B cell (primary cell): ENCODE results near the gene CCDC63. TPM values are rescaled to one million over a fixed set of nuclear protein-coding genes. Genes with fewer than 3 reads are reported as not detected.

Experiments
- ATAC-seq: fragments of 200-7000 bp; cut with Tn5 transposase; one replicate; pipeline ENCODE4 v1.10.0; 2021; ENCODE audit warnings: low read depth, mild to moderate bottlenecking, moderate number of reproducible peaks, moderate library complexity
- CTCF ChIA-PET: fragments of 350-600 bp; sonication (Branson Sonifier 250); formaldehyde crosslinking; loops from one replicate; lab custom pipeline; 2021; ENCODE audit warnings: antibody characterized with exemption, inconsistent platforms; lab: Charles Lee
- POLR2A ChIA-PET: fragments of 350-600 bp; sonication (Branson Sonifier 250); formaldehyde crosslinking; loops from one replicate; lab custom pipeline; 2021; ENCODE audit warnings: antibody characterized with exemption; lab: Charles Lee
- DNase-seq: peaks from one replicate; pipeline ENCODE4 v3.0.0; 2013
- H2AFZ ChIP-seq: 2 replicates; pipeline ENCODE4 v1.6.1; 2012; ENCODE audit warnings: mild to moderate bottlenecking, low read depth, low read length; ENCODE audit not compliant: insufficient read depth, poor library complexity, severe bottlenecking
- H3K27ac ChIP-seq, 2 donors: 1 replicate in 1 of 2; 2 replicates in 1 of 2; pipeline ENCODE4 v1.5.1; 2012 to 2013; ENCODE audit warnings: low read length in 2 of 2, mild to moderate bottlenecking in 2 of 2, moderate library complexity in 1 of 2
- H3K27me3 ChIP-seq, 4 experiments: fragments of 200-600 bp in 1 of 4; sonication (generic) in 1 of 4; replicated peaks in 1 of 4; 1 replicate in 2 of 4; 2 replicates in 2 of 4; pipeline versions ENCODE4 v1.6.1 to v1.7.0; 2013 to 2016; ENCODE audit warnings: low read length in 3 of 4, mild to moderate bottlenecking in 2 of 4, mixed read lengths in 1 of 4, moderate library complexity in 1 of 4; ENCODE audit not compliant: insufficient read depth in 4 of 4, control insufficient read depth in 3 of 4; ENCODE audit errors: control extremely low read depth in 1 of 4
- H3K36me3 ChIP-seq, 2 experiments: replicated peaks in 1 of 2; 1 replicate in 1 of 2; 2 replicates in 1 of 2; pipeline versions ENCODE4 v1.6.1 to v1.7.1; 2013; ENCODE audit warnings: low read length in 1 of 2; ENCODE audit not compliant: insufficient read depth in 2 of 2, control insufficient read depth in 1 of 2; ENCODE audit errors: control extremely low read depth in 1 of 2, extremely low read depth in 1 of 2
- H3K4me1 ChIP-seq, 2 donors: fragments of 200-600 bp in 1 of 2; sonication (generic) in 1 of 2; 1 replicate in 1 of 2; 2 replicates in 1 of 2; pipeline versions ENCODE4 v1.5.1 to v1.6.1; 2013 to 2017; ENCODE audit warnings: low read length in 2 of 2; ENCODE audit not compliant: control insufficient read depth in 2 of 2, insufficient read depth in 2 of 2
- H3K4me2 ChIP-seq: replicated peaks from 2 replicates; pipeline ENCODE3; 2012; ENCODE audit warnings: mild to moderate bottlenecking, low read depth, low read length; ENCODE audit not compliant: poor library complexity, severe bottlenecking
- H3K4me3 ChIP-seq, 5 experiments: fragments of 200-600 bp in 1 of 5; sonication (generic) in 1 of 5; 1 replicate in 3 of 5; 2 replicates in 2 of 5; pipeline versions ENCODE4 v1.5.1 to v1.7.0; 2011 to 2016; ENCODE audit warnings: low read length in 4 of 5, mild to moderate bottlenecking in 4 of 5, low read depth in 2 of 5, control low read depth in 1 of 5, moderate library complexity in 1 of 5; ENCODE audit not compliant: insufficient read depth in 1 of 5; ENCODE audit errors: control extremely low read depth in 1 of 5, extremely low read depth in 1 of 5
- H3K79me2 ChIP-seq: fragments of 200-600 bp; sonication (generic); one replicate; pipeline ENCODE4 v1.6.0; 2016; ENCODE audit warnings: low read length; ENCODE audit not compliant: control insufficient read depth, insufficient read depth
- H3K9ac ChIP-seq: fragments of 200-600 bp; sonication (generic); 2 replicates; pipeline ENCODE4 v1.6.1; 2017; ENCODE audit warnings: mild to moderate bottlenecking, low read length, moderate library complexity
- H3K9me3 ChIP-seq, 3 donors: one replicate each; pipeline versions ENCODE4 v1.6.1 to v1.7.1; 2013; ENCODE audit warnings: low read length in 2 of 3; ENCODE audit not compliant: control insufficient read depth in 2 of 3, insufficient read depth in 1 of 3; ENCODE audit errors: control extremely low read depth in 1 of 3
- H4K20me1 ChIP-seq: 2 replicates; pipeline ENCODE4 v1.6.0; 2012; ENCODE audit warnings: mild to moderate bottlenecking, low read length; ENCODE audit not compliant: insufficient read depth, control insufficient read depth, poor library complexity, severe bottlenecking
- H3K27ac Mint-ChIP-seq: one replicate; pipeline ENCODE4 v1.8.0; 2021; ENCODE audit warnings: mixed read lengths
- H3K27me3 Mint-ChIP-seq: one replicate; pipeline ENCODE4 v1.8.0; 2021; ENCODE audit warnings: mixed read lengths
- H3K4me1 Mint-ChIP-seq: one replicate; pipeline ENCODE4 v1.8.0; 2021; ENCODE audit warnings: mixed read lengths
- H3K4me3 Mint-ChIP-seq: one replicate; pipeline ENCODE4 v1.8.0; 2021; ENCODE audit warnings: mixed read lengths
- H3K9me3 Mint-ChIP-seq: one replicate; pipeline ENCODE4 v1.8.0; 2022; ENCODE audit warnings: mixed read lengths; ENCODE audit not compliant: insufficient read depth
- CTCF ChIP-seq: fragments of 200-600 bp; IDR thresholded peaks from one replicate; pipeline ENCODE4 v1.8.0; 2022; ENCODE audit warnings: antibody characterized with exemption, mild to moderate bottlenecking
- EZH2 ChIP-seq: IDR thresholded peaks from 2 replicates; pipeline ENCODE4 v1.6.1; 2012; ENCODE audit warnings: borderline replicate concordance, low read depth, mild to moderate bottlenecking, moderate library complexity, low read length; ENCODE audit not compliant: insufficient read depth, poor library complexity, severe bottlenecking
- WGBS: methylation state at CpG from one replicate; pipeline ENCODE4 v1.1.5; 2013; ENCODE audit warnings: missing lambda C conversion rate; ENCODE audit not compliant: insufficient coverage; 5-methylcytosine and 5-hydroxymethylcytosine counted together
- intact Hi-C: fragments of 100-400 bp; cut with micrococcal nuclease; formaldehyde crosslinking; loops from one replicate; pipeline ENCODE4 v1.10.0; 2022
- polyA plus RNA-seq: library from polyadenylated mRNA; depleted of rRNA; stranded (reverse); fragments of >200 nt; gene quantifications from 2 replicates; pipeline ENCODE4 v1.2.3, GENCODE V29; 2012
- total RNA-seq, 2 donors: library from RNA; stranded (reverse); fragments of 120-200 nt in 1 of 2; gene quantifications; 1 replicate in 1 of 2; 2 replicates in 1 of 2; pipeline versions ENCODE4 v1.2.3 to v1.2.4, GENCODE V29; 2013 to 2022

CCDC63 gene
- total and polyA plus RNA-seq, 2 donors (not counting 1 experiment from before 2014, with no cell fraction given), result not detected

DNA sequence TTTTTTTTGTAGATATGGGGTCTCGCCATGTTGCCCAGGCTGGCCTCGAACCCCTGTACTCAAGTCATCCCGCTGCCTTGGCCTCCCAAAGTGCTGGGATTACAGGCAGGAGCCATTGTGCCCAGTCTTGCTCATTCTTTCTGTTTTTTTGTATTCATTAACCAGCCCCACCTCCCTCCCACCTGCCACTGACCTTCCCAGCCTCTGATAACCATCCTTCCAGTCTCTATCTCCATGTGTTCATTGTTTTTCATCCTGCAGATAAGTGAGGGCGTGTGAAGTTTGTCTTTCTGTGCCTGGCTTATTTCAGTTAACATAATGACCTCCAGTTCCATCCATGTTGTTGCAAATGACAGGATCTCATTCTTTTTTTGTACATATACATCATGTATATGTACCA is 54.6 kb downstream of the CCDC63 start:
- no peaks in the 10 kb centered on the region for H4K20me1 ChIP-seq
- H3K27ac Mint-ChIP-seq, result no peak overlapping the region
- no peak overlapping the region for H3K9ac ChIP-seq
- H3K4me3 Mint-ChIP-seq, result no peak overlapping the region
- no peak overlapping the region for H3K4me2 ChIP-seq
- H3K9me3 Mint-ChIP-seq, result no peaks in the 10 kb centered on the region
- peaks cover 5% of the 10 kb centered on the region in 2 donors for H3K4me1 ChIP-seq
- H3K27ac ChIP-seq, result no peak overlapping the region
- ChIA-PET POLR2A (no interaction called here), CTCF (no interaction called here)
- H3K9me3 ChIP-seq, result no peaks in the 10 kb centered on the region
- no peaks in the 10 kb centered on the region for H3K36me3 ChIP-seq
- intact Hi-C loops, result no loop called here
- H3K27me3 ChIP-seq, result no peaks in the 10 kb centered on the region
- DNase-seq (no peak), ATAC-seq (no peak)
- H3K4me3 ChIP-seq, result no peak overlapping the region
- H3K27me3 Mint-ChIP-seq, result no peaks in the 10 kb centered on the region
- peaks cover 5% of the 10 kb centered on the region for H3K4me1 Mint-ChIP-seq
- no peaks in the 10 kb centered on the region for H3K79me2 ChIP-seq
- H2AFZ ChIP-seq, result no peak overlapping the region
- TF ChIP-seq CTCF (no peak), EZH2 (no peak)
- 60% methylated on average over 1 of the region's 4 CpGs for WGBS

DNA sequence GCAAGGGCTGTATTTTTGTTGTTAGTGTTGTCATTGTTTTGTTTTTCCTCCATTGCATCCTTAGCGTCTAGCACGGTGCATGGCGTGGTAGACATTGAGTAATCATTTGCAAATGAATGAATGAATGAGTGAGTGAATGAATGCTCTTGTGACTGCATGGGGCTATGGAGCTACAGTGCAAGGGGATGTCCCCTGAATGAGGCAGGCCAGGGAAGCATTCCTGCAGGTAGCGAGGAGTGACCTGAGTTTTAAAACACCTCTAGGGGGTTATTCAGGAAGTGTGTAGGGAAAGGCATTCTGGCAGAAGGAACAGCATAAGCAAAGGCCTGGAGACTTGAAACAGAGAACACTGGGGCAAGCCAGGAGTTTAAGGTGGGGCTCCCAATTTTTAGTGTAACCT is 56.7 kb downstream of the CCDC63 start:
- H3K4me2 ChIP-seq, result no peak overlapping the region
- no peak for DNase-seq
- no peaks in the 10 kb centered on the region for H3K27me3 Mint-ChIP-seq
- WGBS, result 100% methylated on average over 3 of the region's 4 CpGs
- no peak overlapping the region for H3K4me3 Mint-ChIP-seq
- ChIA-PET CTCF (interaction anchor here (0.6 to 0.7 kb wide), 2 partner anchors 646 to 1852 kb away, joined by 3 read pairs; no protein-coding TSS in a partner anchor), POLR2A (interaction anchor here (0.7 kb wide), 1 partner anchor 138 kb away, joined by 3 read pairs; no protein-coding TSS in a partner anchor)
- TF ChIP-seq CTCF (no peak), EZH2 (no peak)
- ATAC-seq, result no peak
- H3K9me3 Mint-ChIP-seq, result no peaks in the 10 kb centered on the region
- no peaks in the 10 kb centered on the region for H3K27me3 ChIP-seq
- H3K27ac Mint-ChIP-seq, result no peak overlapping the region
- H3K9ac ChIP-seq, result no peak overlapping the region
- H3K36me3 ChIP-seq, result no peaks in the 10 kb centered on the region
- no peaks in the 10 kb centered on the region for H4K20me1 ChIP-seq
- H3K4me1 ChIP-seq, result peaks cover 10 to 15% of the 10 kb centered on the region in 2 donors
- H3K4me1 Mint-ChIP-seq, result peaks cover 21% of the 10 kb centered on the region
- H3K9me3 ChIP-seq, result no peaks in the 10 kb centered on the region
- H3K27ac ChIP-seq, result no peak overlapping the region
- intact Hi-C loops, result no loop called here
- no peak overlapping the region for H2AFZ ChIP-seq
- H3K4me3 ChIP-seq, result no peak overlapping the region
- H3K79me2 ChIP-seq, result no peaks in the 10 kb centered on the region
